Epithelial cell of alveolus of lung (primary cell): ENCODE results near the gene LIMS1. TPM values are rescaled to one million over a fixed set of nuclear protein-coding genes. Genes with fewer than 3 reads are reported as not detected.

Source experiments
- total RNA-seq: library from RNA; depleted of rRNA; stranded (reverse); fragments of >200 nt; gene quantifications from 2 replicates; pipeline ENCODE4 v1.2.1, GENCODE V29; 2015

The LIMS1 gene, protein sequence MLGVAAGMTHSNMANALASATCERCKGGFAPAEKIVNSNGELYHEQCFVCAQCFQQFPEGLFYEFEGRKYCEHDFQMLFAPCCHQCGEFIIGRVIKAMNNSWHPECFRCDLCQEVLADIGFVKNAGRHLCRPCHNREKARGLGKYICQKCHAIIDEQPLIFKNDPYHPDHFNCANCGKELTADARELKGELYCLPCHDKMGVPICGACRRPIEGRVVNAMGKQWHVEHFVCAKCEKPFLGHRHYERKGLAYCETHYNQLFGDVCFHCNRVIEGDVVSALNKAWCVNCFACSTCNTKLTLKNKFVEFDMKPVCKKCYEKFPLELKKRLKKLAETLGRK
- total RNA-seq: 109 and 168 TPM in 2 replicates

DNA sequence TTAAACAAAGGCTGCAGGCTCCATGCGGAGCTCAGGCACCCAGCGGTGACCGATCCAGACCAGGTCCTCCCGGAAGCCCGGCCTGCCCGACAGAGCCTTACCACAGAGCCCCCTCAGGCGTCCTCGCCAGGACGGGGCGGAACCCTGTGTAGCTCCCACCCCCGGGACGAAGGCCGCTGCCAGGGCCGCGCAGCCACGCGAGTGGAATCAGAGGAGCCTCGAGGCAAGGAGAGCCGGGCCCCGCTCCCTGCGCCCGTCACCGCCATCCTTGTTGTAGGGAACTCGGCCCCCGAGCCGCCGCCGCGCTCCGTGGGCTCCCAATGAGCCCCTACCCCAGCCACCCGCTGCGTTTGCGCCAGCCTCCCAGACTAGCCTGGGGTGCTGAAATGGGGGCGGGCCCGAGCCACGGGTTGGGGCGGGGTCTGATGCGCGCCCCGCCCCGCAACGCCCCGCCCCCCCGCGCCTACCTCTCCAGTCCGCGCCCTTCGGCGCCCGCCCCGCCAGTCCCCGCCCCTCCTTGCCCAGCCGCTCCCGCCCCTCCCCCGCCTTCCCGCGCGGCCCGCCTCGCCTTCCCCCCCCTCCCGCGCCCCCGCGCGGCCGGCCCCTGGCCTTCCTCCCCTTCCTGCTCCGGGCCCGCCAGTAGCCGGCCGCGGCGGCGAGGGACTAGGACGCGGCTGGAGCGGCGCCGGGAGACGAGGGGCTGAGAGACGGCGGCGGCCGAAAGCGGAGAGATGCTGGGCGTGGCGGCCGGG lies at the start of gene LIMS1:
Gene LIMS1, plus strand, starts transcription at position 639 of the 752 bp plus-strand sequence. Its CDS starts 93 bp downstream, at position 732.

DNA sequence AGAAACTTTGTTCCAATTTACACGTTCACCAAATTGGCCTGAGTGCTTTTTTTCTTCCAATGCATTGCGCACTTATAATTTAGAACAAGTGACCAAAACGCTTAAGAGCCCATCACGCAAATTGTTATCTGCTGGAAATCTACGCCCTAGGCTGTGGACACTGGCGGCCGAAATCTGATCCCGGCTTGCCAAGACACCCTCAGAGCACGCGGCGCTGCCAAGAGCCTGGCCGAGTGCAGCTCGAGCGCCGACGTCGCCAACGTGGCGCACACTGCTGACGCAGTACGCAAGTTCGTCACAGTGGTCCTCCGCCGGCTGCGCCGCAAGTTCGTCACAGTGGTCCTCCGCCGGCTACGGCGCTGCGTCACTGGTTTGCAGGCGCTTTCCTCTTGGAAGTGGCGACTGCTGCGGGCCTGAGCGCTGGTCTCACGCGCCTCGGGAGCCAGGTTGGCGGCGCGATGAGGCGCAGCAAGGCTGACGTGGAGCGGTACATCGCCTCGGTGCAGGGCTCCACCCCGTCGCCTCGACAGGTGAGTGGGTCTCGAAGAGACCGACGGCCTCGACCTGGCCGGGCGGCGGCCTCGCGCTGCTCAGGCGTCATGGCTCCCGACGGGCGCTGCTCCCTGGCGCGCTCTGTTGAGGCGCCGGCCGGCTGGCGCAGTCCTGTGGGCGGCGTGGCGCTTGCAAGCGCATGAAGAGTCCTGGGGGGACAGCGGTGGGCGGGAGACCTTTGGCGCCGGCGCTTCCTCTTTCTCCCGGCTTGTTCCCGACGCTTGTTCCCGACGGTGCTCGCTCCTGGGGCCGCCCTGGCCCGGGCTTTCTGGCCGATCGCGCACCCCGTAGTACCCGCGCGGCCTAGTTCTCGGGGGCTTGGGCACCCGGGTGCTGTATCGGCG lies 185.1 kb downstream of the LIMS1 start, which contains the start of gene RANBP2:
Gene RANBP2, plus strand, starts transcription at position 334 of the 896 bp plus-strand sequence. Its CDS starts 125 bp downstream, at position 459.

Other genes with a start within 250 kb of the LIMS1 start
- not detected in 2 replicates for gene SULT1C2, start 245.6 kb upstream of the LIMS1 start, total RNA-seq
- 2.1 and 3.1 TPM in 2 replicates for gene SULT1C4, start 156.5 kb upstream of the LIMS1 start, total RNA-seq
- 13.2 and 22.8 TPM in 2 replicates for gene GCC2, start 85.3 kb upstream of the LIMS1 start, total RNA-seq
- 32.4 and 36.3 TPM in 2 replicates for gene RANBP2, start 185.0 kb downstream of the LIMS1 start, total RNA-seq